Measurements from ENCODE around the gene VPS35.
"Not testable (repeated sequence)": the region's sequence is repeated elsewhere in the genome, so short reads cannot be mapped to it uniquely, and the experiment has no call there.

VPS35 gene

GRCh38 chr16:46649588-46650253 is 39.3 kb downstream of the VPS35 start:
- Mint-ChIP-seq H3K27me3 (no peaks in the 10 kb centered on the region), H3K27ac (no peak overlapping the region), H3K4me3 (no peak overlapping the region), H3K36me3 (ENCODE audit: low read depth) (peaks cover under 1% of the 10 kb centered on the region), H3K9me3 (no peaks in the 10 kb centered on the region), H3K4me1 (ENCODE audit: low read depth) (no peaks in the 10 kb centered on the region)

- Mint-ChIP-seq H3K4me1 (ENCODE audit: low read depth) (no peaks in the 10 kb centered on the region), H3K27ac (no peak overlapping the region), H3K36me3 (ENCODE audit: low read depth) (peaks cover 11% of the 10 kb centered on the region), H3K27me3 (no peaks in the 10 kb centered on the region), H3K4me3 (no peak overlapping the region), H3K9me3 (peaks cover 2% of the 10 kb centered on the region)
Measured at GRCh38 chr16:46648656-46649055, 40.3 kb downstream of the VPS35 start.

- Mint-ChIP-seq H3K4me3 (no peak overlapping the region), H3K4me1 (ENCODE audit: low read depth) (no peaks in the 10 kb centered on the region), H3K9me3 (peaks cover 6% of the 10 kb centered on the region), H3K36me3 (ENCODE audit: low read depth) (peaks cover 8% of the 10 kb centered on the region), H3K27ac (no peak overlapping the region), H3K27me3 (no peaks in the 10 kb centered on the region)
Measured at GRCh38 chr16:46638947-46639925, 49.7 kb downstream of the VPS35 start.

DNA sequence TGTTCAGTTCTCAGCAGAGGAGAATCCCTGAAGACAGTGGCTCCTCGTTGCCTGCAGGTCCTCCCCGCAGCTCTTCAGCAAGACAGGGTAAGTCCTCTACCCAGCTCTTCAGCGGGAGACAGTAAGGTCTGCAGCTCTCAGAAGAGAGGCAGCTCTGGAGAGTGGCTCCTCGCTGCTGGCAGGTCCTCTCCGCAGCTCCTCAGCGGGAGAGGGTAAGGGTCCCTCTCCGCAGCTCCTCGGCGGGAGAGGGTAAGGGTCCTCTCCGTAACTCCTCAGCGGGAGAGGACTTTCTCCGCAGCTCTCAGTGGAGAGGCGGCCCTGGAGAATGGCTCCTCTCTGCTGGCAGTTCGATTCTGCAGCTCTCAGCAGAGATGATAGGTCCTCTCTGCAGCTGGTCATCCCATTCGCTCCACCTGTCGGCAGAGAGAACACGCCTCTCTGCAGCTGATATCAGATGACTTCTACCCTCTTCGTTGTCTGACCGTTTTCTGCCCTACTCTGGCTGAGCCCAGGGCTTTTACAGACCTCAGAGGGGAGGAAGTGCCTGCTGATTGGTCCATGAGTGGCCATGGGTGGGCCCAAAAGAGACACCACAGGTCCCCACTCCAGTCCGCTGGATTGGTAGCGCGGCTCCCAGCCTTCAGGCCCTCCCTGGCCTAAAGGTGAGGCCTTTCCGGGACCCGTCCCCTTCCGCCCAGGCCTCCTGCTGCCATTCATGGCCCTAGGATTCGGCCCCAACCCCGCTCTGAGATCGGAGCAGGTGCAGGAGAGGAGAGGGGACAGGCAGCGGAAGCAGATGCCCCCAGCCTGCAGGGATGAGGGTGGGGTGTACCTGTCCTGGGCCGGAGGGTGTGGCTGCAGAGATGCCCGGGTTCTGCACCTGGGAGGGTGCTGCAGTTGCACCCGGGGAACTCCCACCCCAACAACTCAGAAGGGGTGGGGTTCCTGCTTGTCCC is 55.9 kb downstream of the VPS35 start:
- no peak overlapping the region for H3K4me3 Mint-ChIP-seq
- no peaks in the 10 kb centered on the region for H3K36me3 Mint-ChIP-seq (ENCODE audit: low read depth)
- no peaks in the 10 kb centered on the region for H3K9me3 Mint-ChIP-seq
- no peak overlapping the region for H3K27ac Mint-ChIP-seq
- H3K4me1 Mint-ChIP-seq (ENCODE audit: low read depth), result no peaks in the 10 kb centered on the region
- H3K27me3 Mint-ChIP-seq, result no peaks in the 10 kb centered on the region

DNA sequence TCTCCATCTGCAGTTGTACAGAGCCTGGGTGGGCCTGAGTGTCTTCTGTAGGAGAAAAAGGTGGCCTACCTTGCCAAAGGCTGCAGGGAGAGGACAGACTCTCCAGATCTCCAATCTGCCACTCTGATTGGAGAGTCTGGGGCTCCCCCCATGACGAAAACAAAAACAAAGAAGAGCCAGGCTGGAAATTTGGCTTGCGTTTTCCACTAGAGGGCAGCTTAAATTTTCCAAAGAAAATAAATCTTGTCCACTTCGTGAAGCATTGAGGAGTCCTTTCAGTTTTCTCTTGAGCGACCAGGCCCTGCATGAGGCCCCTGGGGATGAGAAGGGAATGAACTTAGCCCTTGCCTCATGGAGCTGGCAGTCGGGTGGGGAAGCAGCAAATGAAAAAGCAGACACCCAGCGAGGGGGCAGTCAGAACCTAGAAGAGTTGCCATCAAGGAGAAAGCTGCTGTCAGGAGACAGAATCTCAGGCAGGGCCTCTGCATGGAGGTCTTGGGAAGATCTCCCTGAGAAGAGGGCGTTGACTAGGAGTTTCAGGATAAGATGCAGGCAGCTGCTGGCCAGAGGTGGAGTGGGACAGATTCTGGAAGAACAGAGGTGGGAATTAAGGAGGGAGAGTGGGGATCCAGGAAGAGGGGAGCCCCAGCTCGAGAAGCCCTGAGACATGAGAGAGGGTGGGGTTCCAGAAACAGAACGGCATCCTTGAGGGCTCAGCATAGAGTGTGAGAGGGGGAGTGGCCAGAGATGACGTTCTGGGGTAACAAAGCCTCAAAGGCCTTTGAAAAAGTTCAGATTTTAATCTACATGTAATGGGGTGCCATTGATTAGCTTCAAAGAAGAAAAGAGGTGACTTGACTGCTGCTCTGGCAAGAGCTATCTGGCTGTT is 59.4 kb downstream of the VPS35 start:
- H3K4me1 Mint-ChIP-seq (ENCODE audit: low read depth), result no peaks in the 10 kb centered on the region
- no peak overlapping the region for H3K4me3 Mint-ChIP-seq
- H3K9me3 Mint-ChIP-seq, result no peaks in the 10 kb centered on the region
- H3K27me3 Mint-ChIP-seq, result no peaks in the 10 kb centered on the region
- no peak overlapping the region for H3K27ac Mint-ChIP-seq
- no peaks in the 10 kb centered on the region for H3K36me3 Mint-ChIP-seq (ENCODE audit: low read depth)

DNA sequence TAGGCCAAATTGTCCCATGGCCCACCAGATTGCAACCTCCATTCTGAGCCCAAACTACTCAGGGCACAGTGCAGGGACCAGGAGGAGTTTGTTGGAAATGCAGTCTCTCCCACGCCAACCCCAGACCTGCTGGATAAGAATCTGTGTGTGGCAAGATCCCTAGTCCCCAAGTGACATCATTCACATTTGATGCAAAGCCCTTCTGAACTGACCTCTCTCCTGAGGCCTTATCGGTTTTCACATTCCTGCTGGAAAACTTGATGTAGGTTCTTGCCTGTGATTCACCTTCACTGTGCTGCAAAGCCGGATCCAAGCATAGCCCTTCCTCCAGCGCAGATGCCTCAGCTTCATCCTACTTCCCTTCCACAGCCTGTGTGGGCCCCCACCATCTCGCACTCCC is 61.2 kb downstream of the VPS35 start:
- Mint-ChIP-seq H3K4me1 (ENCODE audit: low read depth) (no peaks in the 10 kb centered on the region), H3K27me3 (no peaks in the 10 kb centered on the region), H3K9me3 (no peaks in the 10 kb centered on the region), H3K36me3 (ENCODE audit: low read depth) (no peaks in the 10 kb centered on the region), H3K27ac (no peak overlapping the region), H3K4me3 (no peak overlapping the region)

- H3K36me3 Mint-ChIP-seq (ENCODE audit: low read depth); H3K9me3 Mint-ChIP-seq; H3K4me3 Mint-ChIP-seq; H3K27me3 Mint-ChIP-seq; H3K4me1 Mint-ChIP-seq (ENCODE audit: low read depth); H3K27ac Mint-ChIP-seq: not testable (repeated sequence)
Measured at GRCh38 chr16:46626681-46627080, 62.3 kb downstream of the VPS35 start.

DNA sequence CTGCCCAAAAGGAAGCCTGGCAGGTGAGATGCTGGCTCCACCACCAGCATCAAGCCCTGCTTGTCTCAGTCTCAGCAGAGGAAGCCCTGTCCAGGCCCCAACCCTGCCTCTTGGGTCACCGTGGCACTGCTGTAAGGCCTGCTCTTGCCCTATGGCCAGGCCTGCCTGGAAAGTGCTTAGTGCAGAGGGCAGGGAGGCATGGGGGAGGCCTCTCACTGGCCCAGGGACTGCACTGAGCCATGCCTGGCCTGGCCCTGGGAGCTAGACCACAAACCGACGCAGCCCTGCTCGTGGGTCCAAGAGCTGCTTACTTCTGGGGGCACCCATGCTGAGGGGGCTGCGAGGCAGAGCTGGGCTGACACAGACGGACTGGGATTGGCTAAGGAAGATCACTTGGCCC is 64.1 kb downstream of the VPS35 start:
- not testable (repeated sequence) for H3K36me3 Mint-ChIP-seq (ENCODE audit: low read depth); H3K27ac Mint-ChIP-seq; H3K4me3 Mint-ChIP-seq; H3K27me3 Mint-ChIP-seq; H3K9me3 Mint-ChIP-seq
- H3K4me1 Mint-ChIP-seq (ENCODE audit: low read depth), result peaks cover 20% of the 10 kb centered on the region

DNA sequence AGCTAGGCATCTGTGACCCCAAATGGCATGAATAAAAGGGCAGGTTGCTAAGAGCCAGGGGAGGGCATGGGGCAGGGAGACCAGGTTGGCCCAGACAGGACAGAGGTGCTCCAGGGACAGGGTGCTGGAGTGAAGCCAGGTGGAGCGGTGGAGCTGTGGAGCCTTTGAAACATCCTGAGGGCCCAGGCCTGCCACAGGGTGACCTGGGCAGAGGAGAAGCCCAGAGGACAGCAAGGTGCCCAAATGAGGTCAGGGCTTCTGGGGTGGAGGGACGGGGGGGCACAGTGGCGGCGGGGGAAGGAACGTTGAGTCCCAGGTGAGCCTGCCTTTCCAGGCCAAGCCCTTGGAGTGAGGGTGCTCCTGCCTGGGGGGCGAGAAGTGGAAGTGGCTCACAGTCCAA is 65.3 kb downstream of the VPS35 start:
- not testable (repeated sequence) for H3K27me3 Mint-ChIP-seq, H3K4me3 Mint-ChIP-seq

GRCh38 chr16:46623246-46623645 is 65.7 kb downstream of the VPS35 start:
- not testable (repeated sequence) for H3K27ac Mint-ChIP-seq; H3K27me3 Mint-ChIP-seq; H3K36me3 Mint-ChIP-seq (ENCODE audit: low read depth)

More for the DNA sequence above, 65.3 kb downstream of the VPS35 start:
- not testable (repeated sequence) for H3K27ac Mint-ChIP-seq; H3K9me3 Mint-ChIP-seq; H3K36me3 Mint-ChIP-seq (ENCODE audit: low read depth)
- peaks cover 20% of the 10 kb centered on the region for H3K4me1 Mint-ChIP-seq (ENCODE audit: low read depth)

DNA sequence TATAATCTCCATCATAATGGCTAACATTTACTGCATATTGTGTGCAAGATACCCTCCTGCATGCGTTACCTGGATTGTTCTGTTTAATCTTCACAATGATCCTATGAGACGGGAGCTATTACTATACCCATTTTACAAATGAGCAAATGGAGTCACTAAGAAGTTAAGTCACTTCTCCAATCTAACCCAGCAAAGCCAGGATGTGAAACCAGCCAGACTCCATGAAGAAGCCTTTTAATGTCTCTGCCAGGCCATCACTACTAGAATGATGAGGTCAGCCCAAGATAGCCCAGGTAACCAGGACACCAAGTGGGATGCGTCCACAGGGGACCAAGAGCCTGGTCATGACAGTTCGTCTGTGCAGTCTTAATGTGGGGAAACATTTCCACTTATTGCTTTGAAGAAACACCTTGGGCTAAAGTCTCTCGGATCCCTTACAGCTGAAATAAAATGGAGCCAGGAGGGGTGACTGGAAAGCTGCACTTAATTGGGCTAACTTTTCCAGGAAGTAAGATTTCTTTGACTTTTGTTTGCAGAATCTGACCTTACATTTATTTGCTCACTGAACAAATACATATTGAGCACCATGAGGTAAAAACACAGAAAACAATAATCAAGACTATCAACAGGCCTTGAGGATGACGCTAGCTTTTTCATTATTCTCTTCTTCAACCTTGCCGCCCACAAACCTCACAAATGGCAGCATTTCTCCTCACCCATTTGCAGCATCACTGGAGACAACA is 66.9 kb downstream of the VPS35 start:
- Mint-ChIP-seq H3K27ac (no peak overlapping the region), H3K4me1 (ENCODE audit: low read depth) (peaks cover 20% of the 10 kb centered on the region), H3K4me3 (peak overlapping the region; percentile 96), H3K9me3 (no peaks in the 10 kb centered on the region), H3K27me3 (peaks cover 4% of the 10 kb centered on the region), H3K36me3 (ENCODE audit: low read depth) (peaks cover 14% of the 10 kb centered on the region)

More at GRCh38 chr16:46623246-46623645, 65.7 kb downstream of the VPS35 start:
- H3K9me3 Mint-ChIP-seq, H3K4me3 Mint-ChIP-seq: not testable (repeated sequence)
- peaks cover 20% of the 10 kb centered on the region for H3K4me1 Mint-ChIP-seq (ENCODE audit: low read depth)

DNA sequence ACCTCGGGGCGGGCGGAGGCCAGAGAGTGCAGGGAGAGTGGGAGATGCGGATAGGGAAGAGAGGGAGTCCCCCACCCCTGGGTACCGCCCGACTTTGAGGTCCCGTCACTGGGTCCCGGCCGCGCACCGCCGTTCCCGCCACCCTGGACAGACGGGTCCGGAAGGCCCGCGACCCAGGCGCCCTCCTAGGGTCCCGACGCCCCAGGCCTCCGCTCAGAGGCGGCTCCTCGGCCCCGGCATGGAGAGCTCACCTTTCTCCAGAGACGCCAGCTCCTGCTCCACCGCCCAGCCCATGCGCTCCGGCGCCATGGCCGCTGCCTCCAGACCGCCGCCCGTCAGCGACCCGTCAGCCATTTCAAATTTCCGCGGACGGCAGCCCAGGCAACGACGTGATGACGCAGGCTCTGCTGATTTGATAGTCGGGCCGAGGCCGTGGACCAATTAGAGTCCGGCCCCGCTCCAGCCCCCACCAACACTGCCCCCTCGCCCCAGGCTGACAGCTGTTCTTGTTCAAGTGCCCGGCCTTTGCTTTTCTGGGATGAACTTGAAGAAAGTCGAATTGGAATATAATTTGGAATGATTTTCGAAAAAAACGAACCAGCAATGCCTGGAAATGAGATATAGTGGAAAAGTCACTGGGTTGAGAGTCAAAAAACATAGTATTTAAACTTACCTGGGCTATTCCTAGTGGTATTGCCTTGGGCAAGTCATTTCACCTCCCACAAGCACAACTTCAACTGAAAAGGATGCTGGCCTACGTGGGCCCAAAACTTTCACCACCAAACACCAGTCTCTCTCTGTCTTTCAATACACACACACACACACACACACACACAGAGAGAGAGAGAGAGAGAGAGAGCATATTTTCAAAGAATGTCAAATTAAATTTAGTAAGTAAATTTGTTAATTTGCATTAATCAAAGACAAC is 67.7 kb downstream of the VPS35 start, which contains the start of gene SHCBP1:
TSS of gene SHCBP1 (minus strand) at position 374 of the 928 bp plus-strand sequence. CDS start at position 354, 20 bp downstream.
- peaks cover 4% of the 10 kb centered on the region for H3K27me3 Mint-ChIP-seq
- H3K4me3 Mint-ChIP-seq, result peak within 1 kb of the TSS; percentile 96
- peaks cover 22% of the 10 kb centered on the region for H3K36me3 Mint-ChIP-seq (ENCODE audit: low read depth)
- H3K9me3 Mint-ChIP-seq, result no peaks in the 10 kb centered on the region
- H3K27ac Mint-ChIP-seq, result peak within 1 kb of the TSS; percentile 88
- peaks cover 20% of the 10 kb centered on the region for H3K4me1 Mint-ChIP-seq (ENCODE audit: low read depth)
